Hepatocyte (in vitro differentiated cells): ENCODE data around the gene DNAH9. TPM values are rescaled to one million over a fixed set of nuclear protein-coding genes. Genes with fewer than 3 reads are reported as not detected.

Experiments used
- DNase-seq: peaks from one replicate; pipeline ENCODE4 v3.0.0-alpha.2; 2016; ENCODE audit warnings: low spot score
- H2AFZ ChIP-seq: fragments of 200-600 bp; sonication (generic); 2 replicates; pipeline ENCODE4 v1.6.0; 2016; ENCODE audit warnings: antibody characterized with exemption, mild to moderate bottlenecking
- H3K27ac ChIP-seq: fragments of 200-600 bp; sonication (generic); 2 replicates; pipeline ENCODE4 v1.5.1; 2016; ENCODE audit warnings: mild to moderate bottlenecking
- H3K27me3 ChIP-seq: fragments of 200-600 bp; sonication (generic); 2 replicates; pipeline ENCODE4 v1.6.1; 2016
- H3K36me3 ChIP-seq: fragments of 200-600 bp; sonication (generic); replicated peaks from 2 replicates; pipeline ENCODE4 v1.5.1; 2016; ENCODE audit warnings: low read depth; ENCODE audit not compliant: insufficient read depth
- H3K4me1 ChIP-seq: fragments of 200-600 bp; sonication (generic); 2 replicates; pipeline ENCODE4 v1.5.1; 2016; ENCODE audit warnings: mild to moderate bottlenecking, moderate library complexity; ENCODE audit not compliant: insufficient read depth
- H3K4me2 ChIP-seq: fragments of 200-600 bp; sonication (generic); 2 replicates; pipeline ENCODE4 v1.6.0; 2016
- H3K4me3 ChIP-seq: fragments of 200-600 bp; sonication (generic); 2 replicates; pipeline ENCODE4 v1.5.1; 2016; ENCODE audit warnings: mild to moderate bottlenecking
- H3K79me2 ChIP-seq: fragments of 200-600 bp; sonication (generic); 2 replicates; pipeline ENCODE4 v1.6.0; 2017; ENCODE audit warnings: mild to moderate bottlenecking
- H3K9me2 ChIP-seq: fragments of 200-600 bp; sonication (generic); replicated peaks from 2 replicates; pipeline ENCODE4 v1.6.0; 2017; ENCODE audit warnings: mild to moderate bottlenecking; ENCODE audit not compliant: insufficient read depth
- H3K9me3 ChIP-seq: fragments of 200-600 bp; sonication (generic); 2 replicates; pipeline ENCODE4 v1.5.1; 2016; ENCODE audit warnings: low read depth, mild to moderate bottlenecking
- H4K20me1 ChIP-seq: fragments of 200-600 bp; sonication (generic); 2 replicates; pipeline ENCODE4 v1.6.0; 2016; ENCODE audit warnings: mild to moderate bottlenecking; ENCODE audit not compliant: insufficient read depth, poor library complexity, severe bottlenecking
- EZH2 ChIP-seq: fragments of 200-600 bp; sonication (generic); IDR thresholded peaks from 2 replicates; pipeline ENCODE4 v1.6.1; 2016; ENCODE audit warnings: antibody characterized with exemption, mild to moderate bottlenecking, borderline replicate concordance
- EZH2phosphoT487 ChIP-seq: fragments of 200-600 bp; sonication (generic); IDR thresholded peaks from one replicate; pipeline ENCODE4 v1.6.1; 2018; ENCODE audit warnings: antibody characterized with exemption, mild to moderate bottlenecking, low read depth, moderate library complexity; ENCODE audit not compliant: unreplicated experiment, severe bottlenecking
- WGBS: methylation state at CpG from one replicate; pipeline ENCODE4 v1.1.6; 2016; ENCODE audit warnings: low lambda C conversion rate; ENCODE audit errors: missing lambda C conversion rate; 5-methylcytosine and 5-hydroxymethylcytosine counted together
- polyA plus RNA-seq: library from polyadenylated mRNA; unstranded; fragments of >200 nt; fragmentation: Nextera tagmentation; extraction: Ambion mirVana; gene quantifications from 2 replicates; pipeline ENCODE4 v1.2.1, GENCODE V29; 2016
- total RNA-seq: library from RNA; depleted of rRNA; stranded (reverse); fragments of >200 nt; gene quantifications from 2 replicates; pipeline ENCODE4 v1.2.3, GENCODE V29; 2014
- TF ChIP-seq, protein P1 (sequence below): fragments of 200-600 bp; sonication (generic); IDR thresholded peaks from 2 replicates; pipeline ENCODE4 v1.5.1; 2016; ENCODE audit warnings: antibody characterized with exemption, mild to moderate bottlenecking; ENCODE audit not compliant: poor library complexity

The DNAH9 gene
- total and polyA plus RNA-seq, 2 experiments from 2014 or later, result 1.2 to 2.7 TPM

DNA sequence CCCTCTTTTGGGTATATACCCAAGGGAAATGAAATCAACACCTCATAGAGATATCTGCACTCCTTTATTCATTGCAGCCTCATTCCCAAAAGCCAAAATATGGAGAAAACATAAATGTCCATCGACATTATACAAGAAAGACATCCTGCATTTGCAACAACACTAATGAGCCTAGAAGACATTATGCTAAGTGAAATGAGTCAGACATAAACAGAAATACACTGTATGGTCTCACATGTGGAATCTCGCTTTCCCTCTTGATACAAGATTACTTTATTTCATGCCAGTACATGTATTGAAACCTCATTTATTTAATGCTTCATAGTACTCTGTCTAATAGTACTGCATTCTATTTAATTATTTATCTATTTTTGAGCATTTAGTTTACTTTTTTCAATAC lies 241.8 kb downstream of the DNAH9 start:
- H3K9me2 ChIP-seq, result no peaks in the 10 kb centered on the region
- H3K36me3 ChIP-seq, result no peaks in the 10 kb centered on the region
- no peak for DNase-seq
- H3K4me3 ChIP-seq, result no peak overlapping the region
- H3K27me3 ChIP-seq, result peaks cover 2% of the 10 kb centered on the region
- no peaks in the 10 kb centered on the region for H3K79me2 ChIP-seq
- H2AFZ ChIP-seq, result no peak overlapping the region
- WGBS, result 89% methylated on average over 2 of the region's 2 CpGs
- TF ChIP-seq EZH2phosphoT487 (no peak), EZH2 (no peak)
- TF ChIP-seq, protein P1, sequence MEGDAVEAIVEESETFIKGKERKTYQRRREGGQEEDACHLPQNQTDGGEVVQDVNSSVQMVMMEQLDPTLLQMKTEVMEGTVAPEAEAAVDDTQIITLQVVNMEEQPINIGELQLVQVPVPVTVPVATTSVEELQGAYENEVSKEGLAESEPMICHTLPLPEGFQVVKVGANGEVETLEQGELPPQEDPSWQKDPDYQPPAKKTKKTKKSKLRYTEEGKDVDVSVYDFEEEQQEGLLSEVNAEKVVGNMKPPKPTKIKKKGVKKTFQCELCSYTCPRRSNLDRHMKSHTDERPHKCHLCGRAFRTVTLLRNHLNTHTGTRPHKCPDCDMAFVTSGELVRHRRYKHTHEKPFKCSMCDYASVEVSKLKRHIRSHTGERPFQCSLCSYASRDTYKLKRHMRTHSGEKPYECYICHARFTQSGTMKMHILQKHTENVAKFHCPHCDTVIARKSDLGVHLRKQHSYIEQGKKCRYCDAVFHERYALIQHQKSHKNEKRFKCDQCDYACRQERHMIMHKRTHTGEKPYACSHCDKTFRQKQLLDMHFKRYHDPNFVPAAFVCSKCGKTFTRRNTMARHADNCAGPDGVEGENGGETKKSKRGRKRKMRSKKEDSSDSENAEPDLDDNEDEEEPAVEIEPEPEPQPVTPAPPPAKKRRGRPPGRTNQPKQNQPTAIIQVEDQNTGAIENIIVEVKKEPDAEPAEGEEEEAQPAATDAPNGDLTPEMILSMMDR, result no peak
- no peaks in the 10 kb centered on the region for H3K4me1 ChIP-seq
- H3K9me3 ChIP-seq, result no peaks in the 10 kb centered on the region
- H4K20me1 ChIP-seq, result no peaks in the 10 kb centered on the region
- H3K27ac ChIP-seq, result no peak overlapping the region
- no peak overlapping the region for H3K4me2 ChIP-seq

DNA sequence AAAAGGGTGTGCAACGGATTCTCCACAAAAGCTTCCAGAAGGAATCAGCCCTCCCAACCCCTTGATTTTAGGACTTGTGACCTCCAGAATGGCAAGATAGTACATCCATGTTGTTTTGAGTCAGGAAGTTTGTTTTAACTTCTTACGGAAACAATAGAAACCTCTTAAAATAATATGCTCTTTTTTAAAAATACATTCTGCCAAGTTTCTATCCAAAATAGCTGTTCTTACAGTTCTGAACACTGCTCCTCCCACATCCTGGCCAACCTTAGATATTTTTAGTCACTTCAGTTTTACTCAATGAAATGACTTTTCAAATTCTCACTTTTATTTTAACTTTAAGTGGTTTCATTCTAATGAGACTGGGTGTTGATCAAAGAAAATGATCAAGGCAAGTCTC lies 242.6 kb downstream of the DNAH9 start:
- H4K20me1 ChIP-seq, result no peaks in the 10 kb centered on the region
- no peak overlapping the region for H3K27ac ChIP-seq
- no peaks in the 10 kb centered on the region for H3K4me1 ChIP-seq
- no peaks in the 10 kb centered on the region for H3K9me3 ChIP-seq
- H3K27me3 ChIP-seq, result peaks cover 2% of the 10 kb centered on the region
- no peak for DNase-seq
- no peaks in the 10 kb centered on the region for H3K79me2 ChIP-seq
- no peak overlapping the region for H3K4me3 ChIP-seq
- no peak overlapping the region for H3K4me2 ChIP-seq
- 89% methylated on average over 2 of the region's 2 CpGs for WGBS
- H2AFZ ChIP-seq, result no peak overlapping the region
- H3K9me2 ChIP-seq, result no peaks in the 10 kb centered on the region
- no peaks in the 10 kb centered on the region for H3K36me3 ChIP-seq
- TF ChIP-seq, protein P1, result no peak
- no peak for TF ChIP-seq EZH2
- TF ChIP-seq EZH2phosphoT487, result no peak

DNA sequence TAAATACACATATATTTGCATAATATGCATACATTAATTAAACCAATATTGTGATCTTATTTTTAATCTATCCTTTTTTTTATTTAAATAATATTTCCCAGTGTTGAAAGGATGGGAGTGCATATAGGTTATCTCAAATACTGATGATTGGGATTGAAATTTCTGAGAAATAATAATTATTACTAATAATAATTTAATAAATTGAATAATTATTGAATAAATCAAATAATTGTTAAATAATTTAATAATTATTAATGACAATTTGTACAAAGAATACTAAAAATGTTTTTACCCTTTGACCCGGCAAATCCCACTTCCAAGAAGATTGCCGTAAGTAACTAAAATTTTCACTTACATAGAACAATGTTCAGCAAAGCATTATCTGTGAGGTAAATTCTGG lies 250.1 kb downstream of the DNAH9 start:
- H3K27me3 ChIP-seq, result no peaks in the 10 kb centered on the region
- H3K4me2 ChIP-seq, result no peak overlapping the region
- no peaks in the 10 kb centered on the region for H4K20me1 ChIP-seq
- no peaks in the 10 kb centered on the region for H3K36me3 ChIP-seq
- no peaks in the 10 kb centered on the region for H3K79me2 ChIP-seq
- no peak for TF ChIP-seq EZH2
- no peak for TF ChIP-seq EZH2phosphoT487
- TF ChIP-seq, protein P1, result no peak
- no peak overlapping the region for H2AFZ ChIP-seq
- no peak overlapping the region for H3K4me3 ChIP-seq
- no peak overlapping the region for H3K27ac ChIP-seq
- DNase-seq, result no peak
- H3K9me3 ChIP-seq, result no peaks in the 10 kb centered on the region
- no peaks in the 10 kb centered on the region for H3K4me1 ChIP-seq
- 73% methylated on average over 2 of the region's 2 CpGs for WGBS
- no peaks in the 10 kb centered on the region for H3K9me2 ChIP-seq

DNA sequence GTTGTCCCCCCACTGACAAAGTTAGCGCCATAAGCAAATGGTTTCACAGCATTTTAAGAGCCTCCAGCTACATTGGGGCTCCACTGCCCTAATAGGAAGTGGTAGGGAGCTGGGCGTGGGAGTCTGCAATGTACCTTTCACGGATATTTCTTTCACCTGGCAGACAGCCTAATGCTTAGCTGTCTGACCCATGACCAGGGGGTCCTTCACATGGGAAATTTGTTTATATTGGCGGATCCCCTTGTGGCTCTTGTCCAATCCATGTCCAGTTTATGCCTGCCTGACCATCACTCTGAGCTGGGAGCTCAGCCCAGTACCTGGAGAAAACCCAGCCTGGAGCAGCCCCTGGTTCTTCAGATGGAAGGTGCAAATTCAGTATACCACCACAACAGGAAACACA lies 254.0 kb downstream of the DNAH9 start:
- Histone ChIP-seq H4K20me1 (no peaks in the 10 kb centered on the region), H3K36me3 (no peaks in the 10 kb centered on the region), H3K79me2 (no peaks in the 10 kb centered on the region), H3K9me2 (no peaks in the 10 kb centered on the region), H2AFZ (no peak overlapping the region), H3K9me3 (no peaks in the 10 kb centered on the region), H3K27me3 (no peaks in the 10 kb centered on the region), H3K27ac (no peak overlapping the region), H3K4me3 (no peak overlapping the region), H3K4me1 (peaks cover 4% of the 10 kb centered on the region), H3K4me2 (no peak overlapping the region)
- WGBS, result 76% methylated on average over 4 of the region's 4 CpGs
- TF ChIP-seq EZH2 (no peak), EZH2phosphoT487 (no peak)
- TF ChIP-seq, protein P1, result no peak
- DNase-seq, result no peak
